SU-DHL-6 (cell line): Measurements from ENCODE around the gene NTMT2.

ENCODE experiments used
- H2AFZ ChIP-seq: fragments of 200-600 bp; sonication (generic); 2 replicates; pipeline ENCODE4 v1.6.1; 2014; ENCODE audit warnings: low read depth, mild to moderate bottlenecking, moderate library complexity, mixed read lengths, antibody characterized with exemption, low read length; ENCODE audit not compliant: severe bottlenecking
- H3F3A ChIP-seq: fragments of 200-600 bp; shearing (Covaris generic); 2 replicates; pipeline ENCODE4 v1.6.0; 2016; ENCODE audit warnings: antibody characterized with exemption, mild to moderate bottlenecking; ENCODE audit not compliant: insufficient read depth
- H3K27ac ChIP-seq: fragments of 200-600 bp; sonication (generic); 2 replicates; pipeline ENCODE4 v1.5.1; 2016; ENCODE audit warnings: low read depth, mild to moderate bottlenecking, low read length, moderate library complexity, mixed read lengths
- H3K27me3 ChIP-seq: fragments of 200-600 bp; sonication (generic), shearing (Covaris generic); 2 replicates; pipeline ENCODE4 v1.6.0; 2014; ENCODE audit warnings: mild to moderate bottlenecking, low read length
- H3K36me3 ChIP-seq: fragments of 200-600 bp; sonication (generic); 2 replicates; pipeline ENCODE4 v1.6.1; 2014; ENCODE audit warnings: mild to moderate bottlenecking, low read length, mixed read lengths
- H3K4me2 ChIP-seq: fragments of 300-600, 200-600 bp; shearing (Covaris generic), sonication (generic); 2 replicates; pipeline ENCODE4 v1.6.0; 2014; ENCODE audit warnings: low read length, low read depth, mild to moderate bottlenecking; ENCODE audit not compliant: poor library complexity, severe bottlenecking
- H3K4me3 ChIP-seq: fragments of 200-600 bp; sonication (generic); 2 replicates; pipeline ENCODE4 v1.5.1; 2014; ENCODE audit warnings: antibody characterized with exemption, low read length, mild to moderate bottlenecking, mixed read lengths; ENCODE audit not compliant: insufficient read depth, poor library complexity, severe bottlenecking
- H3K79me2 ChIP-seq: fragments of 200-600 bp; sonication (generic); 2 replicates; pipeline ENCODE4 v1.6.1; 2014; ENCODE audit warnings: mild to moderate bottlenecking, low read length, moderate library complexity; ENCODE audit not compliant: insufficient read depth
- H3K9ac ChIP-seq: fragments of 200-600 bp; sonication (generic); 2 replicates; pipeline ENCODE4 v1.7.0; 2014; ENCODE audit warnings: mild to moderate bottlenecking, low read length
- H3K9me2 ChIP-seq: fragments of 200-600 bp; sonication (generic); replicated peaks from 2 replicates; pipeline ENCODE4 v1.6.1; 2014; ENCODE audit warnings: low read length; ENCODE audit not compliant: insufficient read depth
- H3K9me3 ChIP-seq: fragments of 200-600 bp; sonication (generic); 2 replicates; pipeline ENCODE4 v1.6.1; 2014; ENCODE audit warnings: low read length, mixed read lengths; ENCODE audit not compliant: insufficient read depth
- H4K20me1 ChIP-seq: fragments of 200-600 bp; sonication (generic); 2 replicates; pipeline ENCODE4 v1.6.1; 2014; ENCODE audit warnings: low read depth, mild to moderate bottlenecking, antibody characterized with exemption, low read length, moderate library complexity, mixed read lengths
- EZH2phosphoT487 ChIP-seq: fragments of 200-600 bp; sonication (generic), shearing (Covaris generic); conservative IDR thresholded peaks from 2 replicates; pipeline ENCODE4 v1.6.1; 2018; ENCODE audit warnings: mild to moderate bottlenecking, antibody characterized with exemption, low read length, moderate library complexity, mixed read lengths
- TF ChIP-seq, protein P1 (sequence below): fragments of 200-600 bp; sonication (generic); IDR thresholded peaks from one replicate; pipeline ENCODE4 v1.5.1; 2017; ENCODE audit warnings: antibody characterized with exemption, mild to moderate bottlenecking, low read length, moderate library complexity; ENCODE audit not compliant: insufficient read depth, poor library complexity, severe bottlenecking

The NTMT2 gene

DNA sequence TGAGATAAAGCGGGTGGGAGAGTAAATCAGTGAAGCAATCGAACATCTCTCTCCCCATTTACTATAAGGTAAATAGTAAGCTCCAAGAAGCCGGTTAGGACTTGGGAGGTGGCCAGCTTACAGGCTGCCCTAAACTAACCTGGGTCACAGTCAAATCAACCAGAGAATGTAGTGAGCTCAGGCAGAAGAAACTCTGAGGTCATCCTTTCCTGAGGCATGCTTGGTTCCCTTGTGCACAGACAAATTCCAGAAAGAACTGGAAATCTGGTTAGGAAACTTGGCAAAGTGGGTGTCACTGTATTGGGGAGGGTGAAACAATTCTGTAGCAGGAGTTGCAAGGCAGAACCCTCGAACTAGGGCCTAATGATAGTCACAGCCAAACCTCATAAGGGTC lies 72.5 kb downstream of the NTMT2 start:
- H3K9ac ChIP-seq: no peak overlapping the region
- H3K36me3 ChIP-seq: no peaks in the 10 kb centered on the region
- H2AFZ ChIP-seq: no peak overlapping the region
- H3K79me2 ChIP-seq: no peaks in the 10 kb centered on the region
- H3F3A ChIP-seq: no peaks in the 10 kb centered on the region
- H3K9me3 ChIP-seq: 0 out of 2 replicates have a peak, but pooled peaks cover 3% of the 10 kb centered on the region
- H3K9me2 ChIP-seq: no peaks in the 10 kb centered on the region
- H3K4me2 ChIP-seq: no peak overlapping the region
- H3K27ac ChIP-seq: no peak overlapping the region
- H3K4me3 ChIP-seq: no peak overlapping the region
- H4K20me1 ChIP-seq: no peaks in the 10 kb centered on the region
- H3K27me3 ChIP-seq: no peaks in the 10 kb centered on the region
- TF ChIP-seq EZH2phosphoT487: no peak
- TF ChIP-seq, protein P1, sequence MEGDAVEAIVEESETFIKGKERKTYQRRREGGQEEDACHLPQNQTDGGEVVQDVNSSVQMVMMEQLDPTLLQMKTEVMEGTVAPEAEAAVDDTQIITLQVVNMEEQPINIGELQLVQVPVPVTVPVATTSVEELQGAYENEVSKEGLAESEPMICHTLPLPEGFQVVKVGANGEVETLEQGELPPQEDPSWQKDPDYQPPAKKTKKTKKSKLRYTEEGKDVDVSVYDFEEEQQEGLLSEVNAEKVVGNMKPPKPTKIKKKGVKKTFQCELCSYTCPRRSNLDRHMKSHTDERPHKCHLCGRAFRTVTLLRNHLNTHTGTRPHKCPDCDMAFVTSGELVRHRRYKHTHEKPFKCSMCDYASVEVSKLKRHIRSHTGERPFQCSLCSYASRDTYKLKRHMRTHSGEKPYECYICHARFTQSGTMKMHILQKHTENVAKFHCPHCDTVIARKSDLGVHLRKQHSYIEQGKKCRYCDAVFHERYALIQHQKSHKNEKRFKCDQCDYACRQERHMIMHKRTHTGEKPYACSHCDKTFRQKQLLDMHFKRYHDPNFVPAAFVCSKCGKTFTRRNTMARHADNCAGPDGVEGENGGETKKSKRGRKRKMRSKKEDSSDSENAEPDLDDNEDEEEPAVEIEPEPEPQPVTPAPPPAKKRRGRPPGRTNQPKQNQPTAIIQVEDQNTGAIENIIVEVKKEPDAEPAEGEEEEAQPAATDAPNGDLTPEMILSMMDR: no peak
